Panc1 (cell line): ENCODE data around the gene NRGN.

ENCODE experiments used
- CTCF ChIP-seq: fragments of 450-650 bp; IDR thresholded peaks from 2 replicates; pipeline ENCODE4 v1.5.1; 2017; ENCODE audit warnings: mild to moderate bottlenecking
- POLR2AphosphoS5 ChIP-seq: IDR thresholded peaks from 2 replicates; pipeline ENCODE4 v1.6.1; 2012; ENCODE audit warnings: mild to moderate bottlenecking, low read depth, low read length, moderate library complexity
- REST ChIP-seq, 2 experiments: IDR thresholded peaks; 2 replicates each; pipeline ENCODE4 v1.6.1; 2011 to 2012; ENCODE audit warnings: low read depth in 2 of 2, control low read depth in 1 of 2, low read length in 1 of 2, mild to moderate bottlenecking in 1 of 2, moderate library complexity in 1 of 2; ENCODE audit not compliant: insufficient read depth in 1 of 2
- SIN3A ChIP-seq: IDR thresholded peaks from 2 replicates; pipeline ENCODE4 v1.6.1; 2012; ENCODE audit warnings: low read depth, mild to moderate bottlenecking, low read length, moderate library complexity, borderline replicate concordance; ENCODE audit not compliant: insufficient read depth

- TF ChIP-seq CTCF, result no peak
- TF ChIP-seq POLR2AphosphoS5, result no peak
- TF ChIP-seq SIN3A, result no peak
- no peak for TF ChIP-seq REST (IDR thresholded peaks at IDR 0.05; ENCODE audit: insufficient read depth in 1 of 2, low read depth in 2 of 2, low read length in 1 of 2)
Observed at GRCh38 chr11:124753205-124753604, 13.5 kb downstream of the NRGN start.
